Activated CD8-positive, alpha-beta memory T cell treated with anti-CD3 and anti-CD28 coated beads for 4 hours (primary cell): ENCODE data around the gene OTX2.

Experiments used
- DNase-seq, 2 donors: peaks; one replicate each; pipeline ENCODE4 v3.0.0-alpha.2; 2020; ENCODE audit warnings: low read depth in 2 of 2

OTX2 gene

DNA sequence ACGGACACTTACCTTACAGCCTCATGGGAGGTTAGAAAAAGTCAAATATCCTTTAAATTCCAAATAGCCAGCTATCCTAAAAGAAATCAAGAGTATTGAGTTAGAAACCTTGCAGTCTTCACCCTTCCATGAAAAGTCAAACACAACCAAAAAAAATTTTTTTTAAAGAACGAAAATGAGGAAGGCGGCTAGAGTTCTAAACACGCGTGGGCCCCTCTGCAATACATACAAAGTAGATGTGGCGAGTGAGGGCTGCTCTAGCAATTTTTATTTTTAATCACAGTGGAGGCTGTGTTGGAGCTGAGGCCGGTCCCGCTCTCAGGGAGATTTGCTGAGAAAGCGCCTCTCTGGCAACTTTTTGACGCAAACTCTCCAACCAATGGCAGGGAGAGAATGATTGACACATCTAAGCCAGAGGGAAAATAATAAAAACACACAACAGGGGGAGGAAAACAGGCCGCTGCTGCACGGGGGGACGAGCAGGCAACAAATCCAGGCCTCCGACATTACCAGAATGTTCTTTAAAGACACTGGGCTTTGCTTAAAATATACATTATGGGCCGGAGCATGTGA is at the start of gene OTX2:
Gene OTX2 (minus strand): TSS at position 333 of the 573 bp plus-strand sequence. CDS start 5,023 bp downstream, outside the sequence.
- DNase-seq: no peak

DNA sequence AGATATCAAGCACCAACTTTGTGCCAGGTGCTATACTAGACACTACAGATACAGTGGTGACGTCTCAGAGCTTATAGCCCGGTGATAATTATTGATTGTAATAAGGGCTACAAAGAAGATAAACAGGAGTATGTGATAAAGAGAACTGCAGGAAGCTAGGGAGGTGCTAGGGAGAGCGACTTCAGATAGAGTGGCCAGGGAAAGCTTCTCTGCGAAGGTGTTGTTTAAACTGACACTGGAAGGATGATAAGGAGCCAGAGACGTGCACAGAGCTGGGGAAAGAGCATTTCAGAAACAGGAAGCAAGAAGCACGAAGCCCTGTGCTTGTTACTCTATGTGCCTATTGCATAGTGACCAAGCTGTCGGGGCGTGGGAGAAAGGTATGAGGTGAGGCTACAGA is 48.1 kb upstream of the OTX2 start:
- no peak for DNase-seq

DNA sequence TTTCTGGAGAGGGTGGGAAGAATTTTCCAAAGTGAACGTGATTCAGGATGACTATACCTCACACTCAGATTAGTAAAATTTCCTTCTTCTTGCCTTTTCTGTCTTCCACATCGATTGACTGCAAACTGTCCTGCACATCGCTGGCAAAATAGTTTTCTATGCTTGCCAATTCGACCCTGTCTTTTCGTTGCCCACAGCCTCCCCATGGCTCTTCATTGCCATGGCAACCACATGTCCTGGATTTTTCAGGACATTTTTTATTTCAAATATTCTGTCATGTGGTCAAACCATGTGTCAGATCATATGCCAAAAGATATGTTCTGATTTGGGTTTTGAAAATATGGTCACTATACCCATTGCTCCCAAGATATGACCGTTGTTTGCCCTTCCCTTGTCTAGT is 46.9 kb upstream of the OTX2 start:
- DNase-seq: no peak

DNA sequence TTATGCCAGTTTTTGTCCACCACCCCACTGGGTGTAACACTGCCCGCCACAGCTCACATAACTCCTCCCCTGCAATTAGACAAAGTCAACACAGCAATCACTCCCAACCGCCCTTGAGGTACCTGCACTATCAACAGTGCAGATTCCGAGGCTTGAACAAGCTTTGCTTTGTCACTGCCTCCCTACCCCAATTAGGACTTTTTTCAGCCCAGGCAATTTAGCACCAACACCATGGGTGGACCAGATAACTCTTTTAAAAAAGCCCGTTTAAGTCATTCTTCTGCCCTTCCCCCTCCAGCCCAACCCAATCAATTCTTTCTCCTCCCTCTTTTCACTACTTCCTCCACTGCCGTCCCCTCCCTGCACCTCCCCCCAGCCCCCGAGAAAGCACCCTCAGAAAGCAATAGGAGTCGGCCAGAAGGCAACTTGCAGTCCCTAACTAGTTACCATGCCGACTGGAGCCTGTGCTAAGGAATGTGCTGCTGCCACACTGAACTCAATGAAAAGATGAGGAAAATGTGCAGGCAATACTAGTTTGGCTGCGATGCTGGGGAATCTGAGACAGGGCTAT is 45.7 kb upstream of the OTX2 start:
- no peak for DNase-seq

DNA sequence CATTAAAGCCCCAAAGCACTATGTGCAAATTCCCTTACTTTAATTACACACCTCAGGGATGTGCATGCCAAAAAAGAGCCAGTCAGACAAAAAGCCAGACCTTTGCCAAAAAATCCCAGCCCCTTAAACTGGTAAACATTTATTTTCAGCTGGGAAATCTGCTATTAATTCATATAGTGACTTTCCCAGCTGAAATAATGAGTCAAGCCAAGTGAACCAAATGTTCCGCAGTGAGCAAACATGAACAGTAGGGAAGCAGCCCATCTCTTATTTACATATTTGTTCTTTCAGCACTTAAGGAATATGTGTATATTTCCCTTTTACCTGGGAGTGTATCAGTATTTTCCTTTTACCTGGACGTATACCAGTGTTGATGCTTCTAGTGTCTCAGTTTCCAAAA is 44.0 kb upstream of the OTX2 start:
- DNase-seq: no peak

DNA sequence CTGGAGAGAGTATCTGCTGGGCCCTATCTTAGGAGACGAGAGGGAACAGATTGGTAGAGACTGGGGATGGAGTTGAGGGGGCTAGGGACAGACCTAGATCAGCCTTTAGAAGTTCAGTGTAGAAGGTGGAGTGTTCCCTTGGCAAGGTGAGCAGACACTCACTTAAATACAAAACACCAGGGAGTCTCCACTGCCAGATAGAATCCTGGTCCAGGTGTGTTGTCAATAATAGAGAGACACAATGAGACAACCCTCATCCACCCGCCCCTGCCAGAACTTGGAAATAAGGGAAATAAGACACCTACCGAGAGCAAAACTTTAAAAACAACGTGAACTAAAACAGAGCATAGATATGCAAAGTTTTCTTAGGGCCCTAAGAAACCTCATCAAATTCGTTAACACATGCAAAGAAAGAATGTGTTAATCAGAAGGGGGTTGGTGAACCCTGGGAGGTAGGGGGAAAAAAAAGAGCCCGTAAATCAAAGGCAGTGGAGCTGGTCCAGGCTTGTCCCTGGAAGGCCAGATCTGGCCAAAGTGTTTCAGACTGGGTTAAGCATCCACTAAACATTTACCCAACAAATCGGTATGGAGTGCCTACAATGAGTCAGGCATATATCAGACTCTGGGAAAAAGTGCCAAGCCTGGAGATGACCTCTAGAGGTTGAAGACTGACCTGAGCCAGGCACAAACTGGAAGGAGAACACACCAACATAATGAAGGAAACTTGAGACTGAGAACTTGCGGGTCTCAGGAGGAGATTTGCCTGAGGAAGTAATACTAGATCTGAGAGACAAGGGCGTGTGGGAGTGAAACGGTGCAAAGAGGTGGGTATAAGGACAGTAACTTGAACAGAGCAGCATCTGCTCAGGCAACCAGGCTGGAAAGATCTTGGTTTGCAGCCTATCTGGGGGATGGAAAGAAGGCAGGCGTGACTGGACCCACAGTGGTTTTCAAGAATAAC is 37.0 kb upstream of the OTX2 start:
- DNase-seq: no peak

DNA sequence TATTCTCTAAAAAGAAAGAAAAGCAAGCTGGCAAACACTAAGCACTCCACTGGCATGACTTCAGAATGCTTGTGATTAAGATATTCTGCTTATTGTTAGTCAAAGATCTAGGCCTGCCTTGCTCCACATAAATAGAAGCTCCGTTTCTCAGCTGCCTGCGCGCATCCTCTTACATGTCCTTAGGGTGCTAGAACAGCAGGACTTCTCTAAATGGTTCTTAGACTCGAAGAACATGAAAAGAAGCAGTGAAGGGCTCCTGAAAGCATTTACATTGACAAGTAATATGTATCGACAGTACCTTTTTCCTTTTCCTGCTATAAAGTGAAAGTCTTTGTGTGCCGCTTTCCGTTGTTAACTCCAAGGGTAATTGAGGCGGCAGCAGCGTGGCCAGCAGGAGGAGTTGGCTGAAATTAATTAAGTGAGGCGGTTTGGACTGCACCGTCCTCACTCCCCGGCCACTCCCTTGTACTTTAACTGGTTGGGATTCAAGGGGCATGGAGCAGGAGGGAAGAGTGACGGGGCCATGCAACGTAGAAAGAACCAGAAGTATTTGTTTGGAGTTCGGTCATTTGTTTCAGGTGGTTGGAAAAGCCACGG is 34.2 kb upstream of the OTX2 start:
- DNase-seq: no peak

DNA sequence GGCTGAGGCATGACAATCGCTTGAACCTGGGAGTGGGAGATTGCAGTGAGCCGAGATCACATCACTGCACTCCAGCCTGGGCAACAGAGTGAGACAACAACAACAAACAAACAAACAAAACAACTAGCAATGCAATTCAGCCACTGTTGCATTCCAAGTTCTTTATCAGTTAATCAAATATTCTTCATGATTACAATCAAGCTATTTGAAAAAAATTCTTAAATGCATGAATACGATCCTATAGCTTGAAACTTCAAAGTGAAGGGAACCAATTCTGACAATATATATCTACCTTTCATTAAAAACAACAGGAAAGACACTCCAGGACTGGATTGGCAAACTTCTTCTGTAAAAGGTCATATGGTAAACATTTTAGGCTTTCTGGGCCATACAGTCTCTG is 31.3 kb upstream of the OTX2 start:
- no peak for DNase-seq

DNA sequence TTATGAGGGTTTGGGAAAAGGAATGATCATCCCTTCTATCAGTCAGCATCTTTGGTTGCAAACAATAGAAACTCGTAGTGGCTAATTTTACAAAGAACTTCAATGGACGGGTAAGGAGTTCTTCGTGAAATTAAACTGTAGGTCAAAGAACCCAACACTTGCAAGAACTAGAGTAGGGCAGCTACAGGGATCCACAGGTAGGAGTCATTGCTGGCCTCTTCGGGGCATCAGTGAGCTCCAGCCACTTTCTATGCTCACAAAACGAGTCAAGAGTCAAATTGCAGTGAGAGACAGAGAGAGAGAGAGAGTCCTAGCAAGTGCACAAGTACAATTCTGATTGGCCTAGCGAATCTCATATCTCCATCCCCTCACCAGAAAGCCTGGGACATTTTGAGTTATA is 29.9 kb upstream of the OTX2 start:
- DNase-seq: no peak

DNA sequence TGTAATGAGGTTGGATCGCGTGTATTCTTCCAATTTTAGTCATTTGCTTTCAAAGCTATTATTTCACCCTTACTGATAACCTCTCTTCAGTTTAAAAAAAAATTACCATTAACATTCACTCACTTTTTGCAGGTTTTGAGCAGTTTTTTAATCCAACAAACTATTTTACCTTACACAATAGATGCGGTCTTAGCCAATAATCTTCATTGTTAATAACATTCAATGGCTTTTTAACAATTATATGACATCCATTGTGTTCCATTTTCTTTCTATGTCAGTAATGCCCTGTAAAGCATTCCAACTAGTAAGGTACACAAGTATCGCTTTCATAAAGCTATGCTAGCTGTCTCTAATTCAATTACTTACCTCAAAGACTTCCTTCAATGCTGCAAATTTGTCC is 18.9 kb upstream of the OTX2 start:
- no peak for DNase-seq

DNA sequence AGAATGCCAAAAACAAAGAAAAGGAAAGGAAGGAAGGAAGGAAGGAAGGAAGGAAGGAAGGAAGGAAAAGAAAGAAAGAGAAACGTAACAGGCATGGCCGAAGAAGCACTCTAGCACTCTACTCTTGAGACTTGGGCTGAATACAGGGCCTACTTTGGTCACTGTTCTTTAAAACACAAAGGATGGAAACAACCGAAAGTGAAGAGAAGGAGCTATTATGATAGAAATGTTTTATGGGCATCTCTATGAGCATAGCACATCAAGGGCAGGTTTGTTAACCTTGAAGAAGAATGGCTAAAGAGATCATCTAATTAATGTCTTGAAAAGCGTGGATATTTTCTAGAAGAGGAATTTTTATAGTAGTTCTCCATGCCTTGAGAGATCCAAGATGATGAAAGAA is 15.9 kb upstream of the OTX2 start:
- no peak for DNase-seq

DNA sequence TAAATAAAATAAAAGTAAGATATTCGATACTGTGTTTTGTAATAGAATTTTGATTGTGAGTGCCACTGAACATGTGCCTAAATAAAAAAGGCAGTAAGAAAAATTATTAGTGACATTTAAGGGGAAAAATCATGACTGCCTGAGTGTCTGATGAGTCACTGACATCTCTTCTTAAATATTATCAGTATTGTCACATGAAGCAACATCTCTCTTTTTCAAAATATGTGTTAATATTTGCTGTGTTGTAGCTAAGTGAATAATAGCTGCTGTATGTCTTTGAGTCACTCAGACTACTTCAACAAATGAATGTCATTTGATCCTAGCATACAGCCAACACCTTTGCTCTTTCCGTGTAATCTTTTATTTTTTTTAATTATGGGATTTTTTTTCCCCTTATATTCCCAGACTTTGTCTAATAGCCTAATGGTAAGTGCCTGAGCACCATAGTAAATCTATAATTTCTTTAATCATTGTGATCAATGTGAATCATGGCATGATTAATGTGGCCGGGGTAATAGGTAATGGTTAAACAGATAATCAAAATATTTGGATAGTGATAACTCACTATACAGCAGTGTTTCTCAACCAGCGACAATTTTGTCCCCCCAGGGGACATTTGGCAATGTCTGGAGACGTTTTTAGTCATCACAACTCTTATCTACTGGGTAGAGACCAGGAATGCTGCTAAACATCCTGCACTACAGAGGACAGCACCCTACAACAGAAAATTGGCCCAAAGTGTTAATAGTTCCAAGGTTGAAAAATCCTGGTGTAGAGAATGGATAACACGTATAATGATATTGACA is 11.7 kb upstream of the OTX2 start:
- no peak for DNase-seq

DNA sequence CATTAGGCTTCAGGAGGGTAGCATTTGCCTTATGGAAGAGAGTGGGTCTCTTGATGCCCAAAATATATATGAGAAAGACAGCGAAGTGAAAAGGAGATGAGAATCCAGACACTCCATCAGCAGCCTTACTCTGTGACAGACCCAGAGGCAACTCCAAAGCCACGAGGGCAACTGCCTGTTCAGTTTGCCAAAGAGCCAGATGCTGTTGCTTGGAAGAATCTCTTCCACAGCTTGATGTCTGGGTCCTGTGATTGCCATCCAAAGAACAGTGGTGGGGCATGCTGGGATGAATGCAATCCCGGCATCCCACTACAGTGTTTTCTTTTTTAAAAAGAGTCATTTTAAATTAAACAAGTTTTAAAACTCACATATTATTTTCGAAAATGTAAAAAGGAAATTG is 10.9 kb upstream of the OTX2 start:
- DNase-seq: no peak

DNA sequence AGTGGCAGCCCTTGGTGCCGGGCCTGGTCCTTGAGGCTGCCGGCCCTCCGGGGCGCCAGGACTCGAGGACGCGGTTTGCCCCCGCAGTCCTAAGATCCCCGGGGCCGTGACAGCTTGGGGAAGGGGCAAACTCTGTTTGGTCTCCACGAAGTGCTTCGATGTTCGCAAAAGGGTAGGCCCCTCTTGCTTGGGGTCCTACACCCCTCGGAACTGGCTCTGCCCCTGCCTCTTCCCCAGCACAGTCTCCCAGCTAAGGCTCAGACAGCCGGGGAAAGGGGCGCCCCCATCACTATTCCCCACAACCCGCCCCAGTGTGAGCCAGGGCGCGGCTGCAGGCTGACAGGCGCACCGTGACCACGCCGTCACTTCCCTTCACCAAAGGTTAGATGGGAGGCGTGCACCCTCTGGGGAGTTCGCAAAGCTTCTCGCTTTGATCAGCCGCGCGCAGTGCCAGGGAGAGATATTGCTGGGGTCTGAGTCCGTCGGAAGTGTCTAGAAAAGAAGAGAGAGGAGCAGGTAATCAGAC is 7.2 kb upstream of the OTX2 start:
- DNase-seq: no peak

DNA sequence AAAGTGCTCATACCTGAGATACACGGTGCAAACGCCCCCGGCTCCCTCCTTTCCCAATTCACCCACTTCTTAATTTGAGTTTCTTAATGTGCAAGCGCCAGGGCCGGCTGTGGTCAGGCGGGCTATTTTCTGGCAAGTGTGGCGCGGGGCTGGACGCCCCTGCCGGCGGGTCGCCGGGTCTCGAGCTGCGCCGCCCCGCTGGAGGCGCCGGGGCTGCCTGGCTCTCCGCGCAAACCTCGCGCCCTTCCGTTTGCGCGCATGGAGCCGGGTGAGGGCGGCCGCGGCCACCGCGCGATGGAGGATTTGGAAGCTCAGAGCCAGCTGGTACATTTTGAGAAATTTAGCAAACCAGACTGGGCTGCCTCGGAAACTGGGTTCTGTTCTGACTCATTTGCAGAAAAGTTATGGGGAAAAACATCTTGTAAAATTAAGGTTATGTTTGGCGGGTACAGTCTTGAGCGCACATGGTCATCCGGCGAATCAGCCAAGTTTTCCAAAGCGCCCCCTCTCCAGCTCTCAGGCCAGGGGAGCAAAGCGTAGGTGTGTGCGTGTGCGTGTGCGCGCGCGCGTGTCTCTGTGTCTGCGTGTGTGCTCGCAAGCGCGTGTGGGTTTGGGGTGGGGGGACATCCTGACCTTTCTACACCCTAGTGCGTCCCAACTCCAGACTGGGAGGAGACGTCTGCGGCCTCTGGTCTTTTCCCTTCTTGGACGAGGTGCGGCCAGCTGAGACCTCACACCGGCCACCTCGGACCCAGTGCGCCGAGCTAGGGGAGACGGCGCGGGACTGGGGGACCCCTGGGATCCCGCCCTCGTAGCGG is 6.5 kb upstream of the OTX2 start:
- no peak for DNase-seq

DNA sequence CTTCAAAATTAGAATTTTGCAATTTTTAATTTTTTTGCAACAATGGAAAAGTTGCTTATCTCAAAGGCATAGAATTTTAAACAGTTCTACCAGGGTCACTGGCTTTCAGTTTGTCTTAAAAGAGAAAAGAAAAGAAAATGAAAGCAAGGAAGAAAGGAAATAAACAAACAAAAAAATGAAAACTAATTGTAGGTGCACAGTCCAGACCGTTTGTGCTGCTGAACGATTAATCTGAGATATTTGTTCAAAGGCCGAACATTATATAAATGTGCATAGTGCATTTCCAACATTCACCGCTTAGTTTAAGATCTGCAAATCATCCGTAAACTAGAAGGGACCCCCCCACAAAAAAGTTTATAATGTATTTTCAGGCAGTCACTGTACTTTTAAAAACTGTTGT is 5.5 kb upstream of the OTX2 start:
- no peak for DNase-seq

DNA sequence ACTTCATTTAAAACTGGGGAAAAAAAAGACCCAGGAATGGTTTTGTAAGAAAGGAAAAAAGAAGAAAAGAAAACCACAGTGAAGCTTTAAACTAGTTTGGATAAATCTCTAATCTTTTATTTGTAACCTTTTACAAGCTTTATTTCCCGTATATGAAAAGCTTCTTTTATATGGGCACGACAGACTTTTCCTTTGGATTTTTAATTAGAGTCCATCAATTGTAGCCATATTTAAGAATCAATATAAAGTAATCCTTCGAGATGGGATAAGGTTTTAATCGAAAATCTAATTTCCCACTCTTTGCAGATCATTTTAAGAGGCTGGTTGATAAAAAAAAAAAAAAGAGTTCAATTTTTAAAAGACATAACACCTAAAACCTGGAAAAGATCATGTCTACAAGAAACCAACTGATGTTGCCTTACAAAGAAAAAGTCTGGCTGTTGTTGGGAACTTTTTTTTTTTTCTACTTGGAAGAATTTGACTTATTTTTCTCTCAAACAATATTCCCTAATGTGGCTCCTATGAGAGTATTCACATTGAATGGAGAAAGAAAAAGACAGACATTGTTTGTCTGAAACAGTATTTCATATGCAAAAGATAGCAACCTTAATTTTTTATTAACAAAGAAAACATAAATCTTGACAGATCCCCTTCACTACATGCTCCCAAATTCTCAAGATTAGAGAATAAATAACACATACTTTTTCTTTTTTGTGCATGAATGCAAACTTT is 4.9 kb upstream of the OTX2 start:
- no peak for DNase-seq

DNA sequence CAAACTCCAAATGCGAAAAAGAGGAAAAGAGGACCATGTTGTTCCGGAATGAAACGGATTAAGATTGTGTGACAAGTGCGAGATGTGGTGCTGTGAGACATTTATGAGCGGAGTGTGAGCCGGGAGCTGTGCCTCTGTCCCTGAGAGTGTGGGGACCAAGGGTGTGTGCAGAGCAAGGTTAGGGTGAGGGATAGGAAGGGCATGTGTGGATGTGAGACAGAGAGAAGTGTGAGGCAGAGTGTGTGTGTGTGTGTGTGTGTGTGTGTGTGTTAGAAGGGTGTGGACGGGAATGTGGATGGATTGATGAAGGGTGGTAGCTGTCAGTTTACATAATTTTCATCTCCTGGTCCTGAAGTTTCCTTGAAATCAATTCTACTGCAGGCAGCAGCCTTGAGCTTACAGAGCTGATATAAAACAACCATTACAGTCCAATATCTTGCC is 4.3 kb upstream of the OTX2 start:
- no peak for DNase-seq

DNA sequence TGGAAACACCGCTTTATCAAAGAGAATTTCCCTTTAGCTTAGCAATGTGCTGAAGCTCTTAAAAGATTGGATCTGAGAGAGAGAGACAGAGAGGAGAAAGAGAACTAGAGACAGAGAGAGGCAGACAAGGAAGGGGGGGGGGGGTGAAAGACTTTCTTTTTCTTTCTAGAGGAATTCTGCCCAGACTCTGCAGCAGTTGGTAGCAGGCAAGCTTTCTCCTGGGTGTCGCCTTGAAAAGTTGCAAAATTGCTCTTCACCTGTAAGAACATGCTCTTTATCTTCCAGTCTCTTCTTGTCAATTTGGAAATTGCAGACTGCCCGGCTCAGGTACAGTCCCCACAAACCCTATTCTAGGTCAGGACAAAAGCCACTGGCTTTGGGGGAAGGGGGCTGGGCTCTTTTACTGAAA is 2.9 kb upstream of the OTX2 start:
- no peak for DNase-seq
